Stomach (tissue), 9 donors: ENCODE data around the gene MAGI2. TPM values are rescaled to one million over a fixed set of nuclear protein-coding genes. Genes with fewer than 3 reads are reported as not detected.

Experiments used
- DNase-seq, 2 donors: peaks; one replicate each; pipeline versions ENCODE4 v3.0.0 to v3.0.0-alpha.2; 2013 to 2019
- H3K27ac ChIP-seq, 5 donors: fragments of 200-600 bp in 4 of 5; sonication (generic) in 4 of 5; one replicate each; pipeline ENCODE4 v1.5.1; 2013 to 2019; ENCODE audit warnings: mild to moderate bottlenecking in 1 of 5, moderate library complexity in 1 of 5
- H3K27me3 ChIP-seq, 3 donors: fragments of 200-600 bp; sonication (generic); one replicate each; pipeline ENCODE4 v1.5.1; 2017 to 2019; ENCODE audit warnings: mixed run types in 1 of 3
- H3K36me3 ChIP-seq, 4 donors: fragments of 200-600 bp; sonication (generic); 1 replicate in 3 of 4; 2 replicates in 1 of 4; pipeline ENCODE4 v1.5.1; 2016 to 2019
- H3K4me1 ChIP-seq, 4 donors: fragments of 200-600 bp; sonication (generic); one replicate each; pipeline ENCODE4 v1.5.1; 2016 to 2019
- H3K4me3 ChIP-seq, 4 donors: fragments of 200-600 bp; sonication (generic) in 3 of 4; one replicate each; pipeline ENCODE4 v1.5.1; 2016 to 2019; ENCODE audit warnings: mild to moderate bottlenecking in 1 of 4
- H3K9me3 ChIP-seq, 4 donors: fragments of 200-600 bp; sonication (generic); one replicate each; pipeline ENCODE4 v1.5.1; 2016 to 2019
- CTCF ChIP-seq, 7 experiments: fragments of 450-650 bp in 4 of 7; fragments of 200-600 bp in 3 of 7; sonication (generic) in 3 of 7; IDR thresholded peaks; one replicate each; pipeline ENCODE4 v1.5.1; 2016 to 2019; ENCODE audit warnings: antibody characterized with exemption in 7 of 7, control low read depth in 2 of 7, mild to moderate bottlenecking in 1 of 7
- EP300 ChIP-seq: sonication (generic); formaldehyde crosslinking; IDR thresholded peaks from one replicate; pipeline ENCODE4 v1.6.1; 2017; ENCODE audit warnings: antibody characterized with exemption
- POLR2A ChIP-seq, 4 donors: fragments of 450-650 bp; IDR thresholded peaks; one replicate each; pipeline ENCODE4 v1.6.1; 2016; ENCODE audit warnings: antibody characterized with exemption in 4 of 4, control low read depth in 2 of 4, mild to moderate bottlenecking in 1 of 4, moderate library complexity in 1 of 4
- POLR2AphosphoS5 ChIP-seq, 3 donors: sonication (generic); formaldehyde crosslinking; IDR thresholded peaks; one replicate each; pipeline ENCODE4 v1.6.1; 2016; ENCODE audit warnings: antibody characterized with exemption in 3 of 3
- WGBS, 5 donors: extraction: QIAGEN DNeasy Blood & Tissue Kit in 3 of 5; methylation state at CpG; one replicate each; pipeline versions ENCODE4 v1.1.5 to v1.1.7; 2013 to 2018; 5-methylcytosine and 5-hydroxymethylcytosine counted together
- intact Hi-C: fragments of 100-400 bp; cut with DNase I; formaldehyde crosslinking; loops from one replicate; pipeline ENCODE4 v1.15.1; 2023; ENCODE audit warnings: low total_unique reads
- polyA plus RNA-seq, 3 donors: library from polyadenylated mRNA; stranded (reverse); fragments of 200-250 nt; gene quantifications; one replicate each; pipeline ENCODE4 v1.2.3, GENCODE V29; 2013
- total RNA-seq, 5 donors: library from RNA; depleted of rRNA; stranded (reverse); fragments of >200 nt; gene quantifications; one replicate each; pipeline versions ENCODE4 v1.1.0 to v1.2.3, GENCODE V29; 2014 to 2016
- donor health status: healthy with polysubstance abuse.
- donor health status: Bipolar disorder and iron deficiency.
- donor health status: healthy.

MAGI2 gene
- total and polyA plus RNA-seq, 8 donors = 0.92 to 53.9 (median 5.8) TPM

GRCh38 chr7:79495544-79496272, 42.2 kb upstream of the MAGI2 start:
- no peaks in the 10 kb centered on the region for H3K9me3 ChIP-seq
- intact Hi-C loops = no loop called here
- H3K36me3 ChIP-seq = no peaks in the 10 kb centered on the region
- no peaks in the 10 kb centered on the region for H3K27me3 ChIP-seq
- TF ChIP-seq CTCF (IDR thresholded peaks at IDR 0.05) = no peak
- WGBS, 5 donors = 69 to 79% (median 74%) methylated on average over 6 of the region's 6 CpGs
- no peak overlapping the region for H3K4me3 ChIP-seq
- no peak overlapping the region for H3K27ac ChIP-seq
- no peaks in the 10 kb centered on the region for H3K4me1 ChIP-seq
- DNase-seq = no peak

GRCh38 chr7:79494046-79494445, 40.6 kb upstream of the MAGI2 start:
- H3K27ac ChIP-seq = no peak overlapping the region
- no peaks in the 10 kb centered on the region for H3K9me3 ChIP-seq
- H3K27me3 ChIP-seq = no peaks in the 10 kb centered on the region
- no peak for DNase-seq
- H3K4me3 ChIP-seq = no peak overlapping the region
- intact Hi-C loops = no loop called here
- TF ChIP-seq CTCF (IDR thresholded peaks at IDR 0.05) (no peak), POLR2AphosphoS5 (IDR thresholded peaks at IDR 0.05) (no peak), POLR2A (IDR thresholded peaks at IDR 0.05) (no peak), EP300 (no peak)
- WGBS, 5 donors = 40 to 57% (median 52%) methylated on average over 2 of the region's 2 CpGs
- H3K36me3 ChIP-seq = no peaks in the 10 kb centered on the region
- H3K4me1 ChIP-seq = no peaks in the 10 kb centered on the region

- Histone ChIP-seq H3K27me3 (no peaks in the 10 kb centered on the region), H3K4me1 (no peaks in the 10 kb centered on the region), H3K9me3 (no peaks in the 10 kb centered on the region), H3K27ac (no peak overlapping the region), H3K36me3 (no peaks in the 10 kb centered on the region), H3K4me3 (no peak overlapping the region)
- no peak for TF ChIP-seq CTCF (IDR thresholded peaks at IDR 0.05)
- no peak for TF ChIP-seq EP300
- no peak for TF ChIP-seq POLR2AphosphoS5 (IDR thresholded peaks at IDR 0.05)
- no peak for TF ChIP-seq POLR2A (IDR thresholded peaks at IDR 0.05)
- intact Hi-C loops = no loop called here
- no peak for DNase-seq
These were observed 35.9 kb upstream of the MAGI2 start for GRCh38 chr7:79489371-79489770.

- Histone ChIP-seq H3K36me3 (no peaks in the 10 kb centered on the region), H3K27ac (no peak overlapping the region), H3K4me1 (no peaks in the 10 kb centered on the region), H3K27me3 (no peaks in the 10 kb centered on the region), H3K9me3 (no peaks in the 10 kb centered on the region), H3K4me3 (no peak overlapping the region)
- 76 to 92% (median 87%) methylated on average over 3 of the region's 3 CpGs for WGBS, 5 donors
- intact Hi-C loops = no loop called here
- DNase-seq = no peak
- TF ChIP-seq POLR2AphosphoS5 (IDR thresholded peaks at IDR 0.05) (no peak), EP300 (no peak), POLR2A (IDR thresholded peaks at IDR 0.05) (no peak)
These were observed 24.9 kb upstream of the MAGI2 start for GRCh38 chr7:79478386-79478785.

GRCh38 chr7:79475455-79475854, 22.0 kb upstream of the MAGI2 start:
- intact Hi-C loops = no loop called here
- no peak for DNase-seq
- Histone ChIP-seq H3K36me3 (no peaks in the 10 kb centered on the region), H3K27ac (no peak overlapping the region), H3K9me3 (no peaks in the 10 kb centered on the region), H3K4me3 (no peak overlapping the region), H3K4me1 (no peaks in the 10 kb centered on the region), H3K27me3 (no peaks in the 10 kb centered on the region)
- no peak for TF ChIP-seq CTCF (IDR thresholded peaks at IDR 0.05)
- TF ChIP-seq POLR2A (IDR thresholded peaks at IDR 0.05) = no peak
- TF ChIP-seq EP300 = no peak
- no peak for TF ChIP-seq POLR2AphosphoS5 (IDR thresholded peaks at IDR 0.05)
- 58 to 75% (median 64%) methylated on average over 1 of the region's 1 CpG for WGBS, 5 donors
